Vagina (tissue), 2 donors: ENCODE measurements around the gene ODAPH.

ENCODE experiments used
- POLR2A ChIP-seq, 2 donors: fragments of 450-650 bp; IDR thresholded peaks; one replicate each; pipeline ENCODE4 v1.6.1; 2017; ENCODE audit warnings: antibody characterized with exemption in 2 of 2, mild to moderate bottlenecking in 2 of 2, moderate library complexity in 2 of 2
- POLR2AphosphoS5 ChIP-seq, 2 donors: sonication (generic); formaldehyde crosslinking; IDR thresholded peaks; one replicate each; pipeline ENCODE4 v1.9.0; 2017; ENCODE audit warnings: antibody characterized with exemption in 2 of 2, mild to moderate bottlenecking in 2 of 2, low read depth in 1 of 2; ENCODE audit not compliant: insufficient read depth in 1 of 2
- TF ChIP-seq, protein P1 (sequence below), 3 experiments: fragments of 450-650 bp in 2 of 3; fragments of 200-600 bp in 1 of 3; sonication (generic) in 1 of 3; IDR thresholded peaks; one replicate each; pipeline ENCODE4 v1.5.1; 2017 to 2019; ENCODE audit warnings: antibody characterized with exemption in 3 of 3, mild to moderate bottlenecking in 2 of 3, moderate library complexity in 2 of 3

DNA sequence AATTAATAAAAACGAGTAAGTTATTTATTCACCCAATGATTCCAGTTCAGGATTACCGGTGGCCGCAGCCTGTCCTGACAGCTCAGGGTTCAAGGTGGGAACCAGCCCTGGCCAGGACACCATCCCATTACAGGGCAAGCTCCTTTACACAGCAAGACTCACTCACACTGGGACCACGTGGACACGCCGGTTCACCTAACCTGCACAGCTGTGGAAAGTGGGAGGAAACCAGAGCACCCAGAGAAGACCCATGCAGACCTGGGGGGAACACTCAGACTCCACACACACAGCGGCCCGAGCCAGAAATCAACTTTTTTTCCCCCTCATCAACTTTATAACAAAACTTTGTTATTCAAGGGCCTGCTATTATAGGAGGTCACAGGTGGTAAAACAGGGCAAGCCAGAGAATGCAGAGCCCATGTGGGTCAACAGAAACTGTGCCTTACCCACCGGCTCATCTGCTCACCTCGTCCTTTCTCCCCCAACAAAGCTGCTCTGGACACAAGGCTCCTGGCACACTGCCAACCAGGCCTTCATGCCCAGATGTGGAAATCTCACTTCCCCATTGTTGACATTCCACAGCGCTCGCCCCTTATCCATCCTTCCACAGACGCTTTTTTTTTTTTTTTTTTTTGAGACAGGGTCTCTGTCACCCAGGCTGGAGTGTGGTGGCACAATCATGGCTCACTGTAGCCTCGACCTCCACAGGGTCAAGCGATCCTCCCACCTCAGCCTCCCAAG, 8.0 kb upstream of the ODAPH start:
- TF ChIP-seq, protein P1, sequence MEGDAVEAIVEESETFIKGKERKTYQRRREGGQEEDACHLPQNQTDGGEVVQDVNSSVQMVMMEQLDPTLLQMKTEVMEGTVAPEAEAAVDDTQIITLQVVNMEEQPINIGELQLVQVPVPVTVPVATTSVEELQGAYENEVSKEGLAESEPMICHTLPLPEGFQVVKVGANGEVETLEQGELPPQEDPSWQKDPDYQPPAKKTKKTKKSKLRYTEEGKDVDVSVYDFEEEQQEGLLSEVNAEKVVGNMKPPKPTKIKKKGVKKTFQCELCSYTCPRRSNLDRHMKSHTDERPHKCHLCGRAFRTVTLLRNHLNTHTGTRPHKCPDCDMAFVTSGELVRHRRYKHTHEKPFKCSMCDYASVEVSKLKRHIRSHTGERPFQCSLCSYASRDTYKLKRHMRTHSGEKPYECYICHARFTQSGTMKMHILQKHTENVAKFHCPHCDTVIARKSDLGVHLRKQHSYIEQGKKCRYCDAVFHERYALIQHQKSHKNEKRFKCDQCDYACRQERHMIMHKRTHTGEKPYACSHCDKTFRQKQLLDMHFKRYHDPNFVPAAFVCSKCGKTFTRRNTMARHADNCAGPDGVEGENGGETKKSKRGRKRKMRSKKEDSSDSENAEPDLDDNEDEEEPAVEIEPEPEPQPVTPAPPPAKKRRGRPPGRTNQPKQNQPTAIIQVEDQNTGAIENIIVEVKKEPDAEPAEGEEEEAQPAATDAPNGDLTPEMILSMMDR (IDR thresholded peaks at IDR 0.05), result no peak
- TF ChIP-seq POLR2A (IDR thresholded peaks at IDR 0.05) (no peak), POLR2AphosphoS5 (IDR thresholded peaks at IDR 0.05; ENCODE audit: insufficient read depth in 1 of 2, low read depth in 1 of 2) (no peak)
